ENCODE results near the gene MRC2.

Gene MRC2

DNA sequence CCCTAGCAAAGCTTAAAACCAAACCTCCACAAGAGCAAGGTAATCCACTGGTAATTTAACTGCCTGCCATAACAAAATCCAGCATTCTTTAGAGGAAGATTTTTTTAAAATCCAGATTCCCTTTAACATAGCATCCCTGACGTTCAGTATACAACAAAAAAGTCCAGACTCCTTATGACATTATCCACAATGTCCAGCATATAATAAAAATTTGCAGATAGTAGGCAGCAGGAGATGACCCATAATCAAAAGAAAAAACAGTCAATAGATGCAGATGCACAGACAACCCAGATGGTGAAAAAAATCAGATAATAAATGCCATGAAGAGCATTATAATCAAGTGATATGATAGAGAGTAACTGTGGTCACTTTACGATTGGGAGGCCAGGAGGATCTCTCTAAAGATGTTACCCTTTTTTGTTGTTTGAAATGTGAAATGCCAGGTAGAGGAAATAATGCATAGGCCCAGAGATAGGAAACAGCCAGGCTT, 33.2 kb downstream of the MRC2 start:
- no peaks in the 10 kb centered on the region for H3K9me3 ChIP-seq (ENCODE audit: insufficient read depth, low read length)
- H3K27me3 ChIP-seq (ENCODE audit: low read length): no peaks in the 10 kb centered on the region
- H4K20me1 ChIP-seq (ENCODE audit: low read depth, low read length): no peaks in the 10 kb centered on the region
- H3K9me2 ChIP-seq (replicated peaks; ENCODE audit: insufficient read depth, low read length): no peaks in the 10 kb centered on the region
- TF ChIP-seq, protein P1, sequence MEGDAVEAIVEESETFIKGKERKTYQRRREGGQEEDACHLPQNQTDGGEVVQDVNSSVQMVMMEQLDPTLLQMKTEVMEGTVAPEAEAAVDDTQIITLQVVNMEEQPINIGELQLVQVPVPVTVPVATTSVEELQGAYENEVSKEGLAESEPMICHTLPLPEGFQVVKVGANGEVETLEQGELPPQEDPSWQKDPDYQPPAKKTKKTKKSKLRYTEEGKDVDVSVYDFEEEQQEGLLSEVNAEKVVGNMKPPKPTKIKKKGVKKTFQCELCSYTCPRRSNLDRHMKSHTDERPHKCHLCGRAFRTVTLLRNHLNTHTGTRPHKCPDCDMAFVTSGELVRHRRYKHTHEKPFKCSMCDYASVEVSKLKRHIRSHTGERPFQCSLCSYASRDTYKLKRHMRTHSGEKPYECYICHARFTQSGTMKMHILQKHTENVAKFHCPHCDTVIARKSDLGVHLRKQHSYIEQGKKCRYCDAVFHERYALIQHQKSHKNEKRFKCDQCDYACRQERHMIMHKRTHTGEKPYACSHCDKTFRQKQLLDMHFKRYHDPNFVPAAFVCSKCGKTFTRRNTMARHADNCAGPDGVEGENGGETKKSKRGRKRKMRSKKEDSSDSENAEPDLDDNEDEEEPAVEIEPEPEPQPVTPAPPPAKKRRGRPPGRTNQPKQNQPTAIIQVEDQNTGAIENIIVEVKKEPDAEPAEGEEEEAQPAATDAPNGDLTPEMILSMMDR (IDR thresholded peaks at IDR 0.05; ENCODE audit: insufficient read depth, low read length, poor library complexity, severe bottlenecking): no peak
- TF ChIP-seq EZH2phosphoT487 (conservative IDR thresholded peaks at IDR 0.05; ENCODE audit: low read length): no peak
- no peak overlapping the region for H2AFZ ChIP-seq (ENCODE audit: low read depth, low read length, severe bottlenecking)
- no peaks in the 10 kb centered on the region for H3K79me2 ChIP-seq (ENCODE audit: insufficient read depth, low read length)
- no peak overlapping the region for H3K4me2 ChIP-seq (ENCODE audit: low read depth, low read length, poor library complexity, severe bottlenecking)
- no peaks in the 10 kb centered on the region for H3K36me3 ChIP-seq (ENCODE audit: low read length)
- no peak overlapping the region for H3K9ac ChIP-seq (ENCODE audit: low read length)
- no peak overlapping the region for H3K27ac ChIP-seq (ENCODE audit: low read depth, low read length)
- H3K4me3 ChIP-seq (ENCODE audit: insufficient read depth, low read length, poor library complexity, severe bottlenecking): no peak overlapping the region
- no peaks in the 10 kb centered on the region for H3F3A ChIP-seq (ENCODE audit: insufficient read depth)

DNA sequence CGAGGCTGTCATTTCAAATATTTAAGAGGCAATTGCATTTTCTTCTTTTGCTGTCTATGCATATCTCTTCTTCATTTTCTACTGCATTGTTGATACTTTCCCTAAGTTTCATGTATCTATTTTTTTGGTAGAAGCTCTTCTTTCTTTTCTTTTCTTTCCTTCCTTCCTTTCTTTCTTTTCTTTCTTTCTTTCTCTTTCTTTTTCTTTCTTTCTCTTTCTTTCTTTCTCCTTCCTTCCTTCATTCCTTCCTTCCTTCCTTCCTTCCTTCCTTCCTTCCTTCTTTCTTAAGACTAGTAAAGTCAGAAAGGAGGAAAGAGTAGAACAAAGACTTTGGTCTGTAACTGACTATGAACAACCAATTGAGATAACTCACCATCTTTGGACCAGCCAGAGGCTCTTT, 33.9 kb downstream of the MRC2 start:
- Histone ChIP-seq H3K9me3 (ENCODE audit: insufficient read depth, low read length) (no peaks in the 10 kb centered on the region), H3K27me3 (ENCODE audit: low read length) (no peaks in the 10 kb centered on the region), H3K9me2 (replicated peaks; ENCODE audit: insufficient read depth, low read length) (no peaks in the 10 kb centered on the region), H3K36me3 (ENCODE audit: low read length) (no peaks in the 10 kb centered on the region), H3K27ac (ENCODE audit: low read depth, low read length) (no peak overlapping the region), H3F3A (ENCODE audit: insufficient read depth) (no peaks in the 10 kb centered on the region), H3K9ac (ENCODE audit: low read length) (no peak overlapping the region), H2AFZ (ENCODE audit: low read depth, low read length, severe bottlenecking) (no peak overlapping the region), H3K4me2 (ENCODE audit: low read depth, low read length, poor library complexity, severe bottlenecking) (no peak overlapping the region), H3K4me3 (ENCODE audit: insufficient read depth, low read length, poor library complexity, severe bottlenecking) (no peak overlapping the region), H4K20me1 (ENCODE audit: low read depth, low read length) (no peaks in the 10 kb centered on the region), H3K79me2 (ENCODE audit: insufficient read depth, low read length) (no peaks in the 10 kb centered on the region)
- TF ChIP-seq, protein P1 (IDR thresholded peaks at IDR 0.05; ENCODE audit: insufficient read depth, low read length, poor library complexity, severe bottlenecking): no peak
- no peak for TF ChIP-seq EZH2phosphoT487 (conservative IDR thresholded peaks at IDR 0.05; ENCODE audit: low read length)

DNA sequence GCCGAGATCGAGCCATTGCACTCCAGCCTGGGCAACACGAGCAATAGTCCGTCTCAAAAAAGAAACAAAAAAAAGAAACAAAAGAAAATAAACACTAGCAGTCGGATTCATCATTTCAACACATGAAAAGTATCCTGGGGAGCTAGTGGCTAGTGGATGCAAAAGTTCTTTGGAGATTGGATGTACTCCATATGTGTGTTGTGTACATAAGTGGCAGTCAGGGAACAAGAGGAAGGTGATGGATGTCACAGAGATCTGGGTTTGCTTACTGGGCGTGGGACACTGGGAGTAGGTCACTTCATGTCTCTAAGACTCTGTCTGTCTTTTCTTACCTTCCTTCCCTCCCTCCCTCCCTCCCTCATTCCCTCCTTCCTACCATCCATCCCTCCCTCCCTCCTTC, 35.4 kb downstream of the MRC2 start:
- Histone ChIP-seq H3K36me3 (ENCODE audit: low read length) (no peaks in the 10 kb centered on the region), H2AFZ (ENCODE audit: low read depth, low read length, severe bottlenecking) (no peak overlapping the region), H4K20me1 (ENCODE audit: low read depth, low read length) (no peaks in the 10 kb centered on the region), H3K9me3 (ENCODE audit: insufficient read depth, low read length) (no peaks in the 10 kb centered on the region), H3K27ac (ENCODE audit: low read depth, low read length) (no peak overlapping the region), H3K9ac (ENCODE audit: low read length) (no peak overlapping the region), H3K4me3 (ENCODE audit: insufficient read depth, low read length, poor library complexity, severe bottlenecking) (no peak overlapping the region), H3K9me2 (replicated peaks; ENCODE audit: insufficient read depth, low read length) (no peaks in the 10 kb centered on the region), H3K79me2 (ENCODE audit: insufficient read depth, low read length) (no peaks in the 10 kb centered on the region), H3K27me3 (ENCODE audit: low read length) (no peaks in the 10 kb centered on the region), H3K4me2 (ENCODE audit: low read depth, low read length, poor library complexity, severe bottlenecking) (no peak overlapping the region), H3F3A (ENCODE audit: insufficient read depth) (no peaks in the 10 kb centered on the region)
- TF ChIP-seq, protein P1 (IDR thresholded peaks at IDR 0.05; ENCODE audit: insufficient read depth, low read length, poor library complexity, severe bottlenecking): no peak
- no peak for TF ChIP-seq EZH2phosphoT487 (conservative IDR thresholded peaks at IDR 0.05; ENCODE audit: low read length)
